OCI-LY7 (cell line): Measurements from ENCODE around the gene TMEM63A. TPM values are rescaled to one million over a fixed set of nuclear protein-coding genes. Genes with fewer than 3 reads are reported as not detected.
"Not testable (repeated sequence)": the region's sequence is repeated elsewhere in the genome, so short reads cannot be mapped to it uniquely, and the experiment has no call there.

Experiments
- BruUV-seq: library from RNA; stranded (reverse); fragments of 400-500 nt; replicated peaks from 2 replicates; lab custom pipeline; 2021; lab: Mats Ljungman, UMichigan
- CTCF ChIA-PET: fragments of 300-600 bp; sonication (Branson Sonifier 250); formaldehyde crosslinking; loops from one replicate; lab custom pipeline; 2022; ENCODE audit warnings: antibody characterized with exemption; ENCODE audit not compliant: unreplicated experiment; lab: Charles Lee
- POLR2A ChIA-PET: fragments of 300-600 bp; sonication (Branson Sonifier 250); formaldehyde crosslinking; loops from one replicate; lab custom pipeline; 2022; ENCODE audit warnings: antibody characterized with exemption; lab: Charles Lee
- DNase-seq: peaks from one replicate; pipeline ENCODE4 v3.0.0-alpha.2; 2015; ENCODE audit warnings: low spot score
- H2AFZ ChIP-seq: fragments of 200-600 bp; sonication (generic), shearing (Covaris generic); 2 replicates; pipeline ENCODE4 v1.6.1; 2014; ENCODE audit warnings: mild to moderate bottlenecking, antibody characterized with exemption, low read length, moderate library complexity
- H3K27ac ChIP-seq: fragments of 200-600 bp; sonication (generic); 2 replicates; pipeline ENCODE4 v1.5.1; 2014; ENCODE audit warnings: mixed run types, low read depth, mild to moderate bottlenecking, moderate library complexity, low read length, inconsistent platforms; ENCODE audit not compliant: poor library complexity, severe bottlenecking
- H3K36me3 ChIP-seq: fragments of 200-600 bp; sonication (generic); 2 replicates; pipeline ENCODE4 v1.6.1; 2014; ENCODE audit warnings: mild to moderate bottlenecking, antibody characterized with exemption, low read length, moderate library complexity, mixed read lengths; ENCODE audit not compliant: insufficient read depth
- H3K4me1 ChIP-seq: fragments of 200-600 bp; sonication (generic); 2 replicates; pipeline ENCODE4 v1.5.1; 2014; ENCODE audit warnings: mild to moderate bottlenecking, low read length; ENCODE audit not compliant: insufficient read depth, poor library complexity, severe bottlenecking
- H3K4me2 ChIP-seq: fragments of 200-600 bp; sonication (generic); 2 replicates; pipeline ENCODE4 v1.6.1; 2014; ENCODE audit warnings: mild to moderate bottlenecking, low read length
- H3K4me3 ChIP-seq: fragments of 200-600 bp; sonication (generic); 2 replicates; pipeline ENCODE4 v1.5.1; 2014; ENCODE audit warnings: mild to moderate bottlenecking, low read depth, low read length; ENCODE audit not compliant: poor library complexity, severe bottlenecking
- H3K79me2 ChIP-seq: fragments of 200-600 bp; sonication (generic); 2 replicates; pipeline ENCODE4 v1.6.1; 2016; ENCODE audit warnings: low read depth, mild to moderate bottlenecking, low read length, moderate library complexity, mixed read lengths; ENCODE audit not compliant: insufficient read depth
- H3K9me2 ChIP-seq: fragments of 200-600 bp; sonication (generic); 2 replicates; pipeline ENCODE4 v1.6.1; 2016; ENCODE audit warnings: mild to moderate bottlenecking, low read length, mixed read lengths; ENCODE audit not compliant: insufficient read depth
- H3K9me3 ChIP-seq: fragments of 200-600 bp; sonication (generic); 2 replicates; pipeline ENCODE4 v1.6.1; 2014; ENCODE audit warnings: mild to moderate bottlenecking, mixed run types, low read length, mixed read lengths
- H4K20me1 ChIP-seq: fragments of 200-600 bp; sonication (generic); 2 replicates; pipeline ENCODE4 v1.6.1; 2014; ENCODE audit warnings: mild to moderate bottlenecking, antibody characterized with exemption, low read length, moderate library complexity, mixed read lengths; ENCODE audit not compliant: insufficient read depth
- CTCF ChIP-seq: fragments of 200-600 bp; sonication (generic); conservative IDR thresholded peaks from 2 replicates; pipeline ENCODE4 v1.5.1; 2014; ENCODE audit warnings: mild to moderate bottlenecking, antibody characterized with exemption, low read length, moderate library complexity, mixed read lengths
- EZH2phosphoT487 ChIP-seq: fragments of 200-600 bp; sonication (generic); IDR thresholded peaks from 2 replicates; pipeline ENCODE4 v1.6.1; 2018; ENCODE audit warnings: low read depth, borderline replicate concordance, mild to moderate bottlenecking, mixed run types, antibody characterized with exemption, low read length, moderate library complexity, mixed read lengths
- intact Hi-C: fragments of 100-400 bp; cut with micrococcal nuclease; formaldehyde crosslinking; loops from one replicate; pipeline ENCODE4 v1.10.0; 2022; ENCODE audit not compliant: unreplicated experiment
- total RNA-seq, 2 experiments: library from RNA; depleted of rRNA in 1 of 2; stranded (reverse); fragments of >200 nt in 1 of 2; shearing (Covaris generic) in 1 of 2; gene quantifications; 2 replicates each; pipeline ENCODE4 v1.2.3, GENCODE V29; 2014 to 2022

The TMEM63A gene
- total RNA-seq, 2 experiments from 2014 or later = 21.0 to 46.5 TPM

GRCh38 chr1:225809842-225810578 lies 72.2 kb downstream of the TMEM63A start, which contains the start of gene EPHX1:
Gene EPHX1 (plus strand): TSS chr1:225810124. CDS start chr1:225828730, 18,606 bp downstream.
- no peak within 1 kb of the TSS for H2AFZ ChIP-seq
- peak; percentile 44 for DNase-seq
- no peak for TF ChIP-seq EZH2phosphoT487
- no peaks in the 10 kb centered on the region for H3K79me2 ChIP-seq
- no peaks in the 10 kb centered on the region for H3K4me1 ChIP-seq
- no TSS peak for BruUV-seq
- POLR2A ChIA-PET = no interaction called here
- intact Hi-C loops = no loop called here
- CTCF ChIA-PET = no interaction called here
- no peak within 1 kb of the TSS for H3K27ac ChIP-seq
- no peaks in the 10 kb centered on the region for H3K9me2 ChIP-seq
- H3K36me3 ChIP-seq = no peaks in the 10 kb centered on the region
- peak within 1 kb of the TSS; percentile 63 for H3K4me3 ChIP-seq
- no peaks in the 10 kb centered on the region for H3K9me3 ChIP-seq
- peak within 1 kb of the TSS; percentile 53; the same call in 1 of the 2 replicates for H3K4me2 ChIP-seq
- H4K20me1 ChIP-seq = no peaks in the 10 kb centered on the region

GRCh38 chr1:225808136-225808535 lies 74.0 kb downstream of the TMEM63A start:
- Histone ChIP-seq H3K27ac (no peak overlapping the region), H2AFZ (no peak overlapping the region), H3K4me3 (no peak overlapping the region), H3K79me2 (no peaks in the 10 kb centered on the region), H4K20me1 (no peaks in the 10 kb centered on the region), H3K4me2 (no peak overlapping the region), H3K36me3 (no peaks in the 10 kb centered on the region), H3K9me2 (no peaks in the 10 kb centered on the region), H3K9me3 (no peaks in the 10 kb centered on the region), H3K4me1 (no peaks in the 10 kb centered on the region)
- no peak for TF ChIP-seq EZH2phosphoT487
- TF ChIP-seq CTCF = no peak
- POLR2A ChIA-PET = interaction anchor here (0.5 to 0.7 kb wide), 2 partner anchors 26 to 27 kb away, joined by 3 to 4 read pairs; no protein-coding TSS in a partner anchor
- CTCF ChIA-PET = no interaction called here
- intact Hi-C loops = no loop called here
- DNase-seq = no peak
- BruUV-seq = no TSS peak

- BruUV-seq, H3K27ac ChIP-seq, H3K79me2 ChIP-seq, H3K4me2 ChIP-seq, H3K4me3 ChIP-seq, H4K20me1 ChIP-seq, CTCF ChIA-PET, H2AFZ ChIP-seq, H3K36me3 ChIP-seq, DNase-seq, H3K4me1 ChIP-seq, H3K9me2 ChIP-seq, intact Hi-C loops, H3K9me3 ChIP-seq: not testable (repeated sequence)
- POLR2A ChIA-PET = interaction anchor here (0.6 kb wide), 1 partner anchor 138 kb away, joined by 4 read pairs; no protein-coding TSS in a partner anchor
These were observed 75.4 kb downstream of the TMEM63A start for GRCh38 chr1:225806736-225807135.
